Measurements from ENCODE around the gene MAP3K20.

DNA sequence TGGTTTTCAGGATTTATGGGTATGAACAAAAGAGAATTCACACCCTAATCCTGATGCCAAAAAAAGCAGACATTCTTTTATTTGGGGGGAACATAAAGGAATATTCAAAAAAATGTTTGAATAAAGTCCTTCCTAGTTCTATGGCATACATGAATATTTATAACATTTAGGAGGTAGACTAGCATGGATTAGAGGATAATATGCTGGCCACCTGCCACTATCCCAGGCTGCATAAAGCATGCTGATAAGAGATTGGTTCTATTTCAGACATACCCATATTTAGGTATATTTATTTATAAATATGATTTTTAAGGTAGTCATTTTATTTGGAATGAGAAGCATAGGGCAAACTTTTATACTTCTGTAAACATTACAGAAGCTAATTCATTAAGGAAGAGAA lies 34.9 kb upstream of the MAP3K20 start:
- no peak for TF ChIP-seq POLR2A (IDR thresholded peaks at IDR 0.05; ENCODE audit: low read depth, low read length)
- TF ChIP-seq POLR2AphosphoS5 (IDR thresholded peaks at IDR 0.05; ENCODE audit: low read depth, low read length) = no peak
